ENCODE results near the gene ATP6V1B1.

GRCh38 chr2:70988151-70988550 is 52.5 kb downstream of the ATP6V1B1 start:
- TF ChIP-seq CREB1 (IDR thresholded peaks at IDR 0.05; ENCODE audit: low read depth) (no peak), YY1 (IDR thresholded peaks at IDR 0.05; ENCODE audit: low read depth) (no peak), RAD21 (IDR thresholded peaks at IDR 0.05; ENCODE audit: low read depth) (no peak), EP300 (IDR thresholded peaks at IDR 0.05; ENCODE audit: borderline replicate concordance) (no peak), EGR1 (IDR thresholded peaks at IDR 0.05) (no peak), NFIC (IDR thresholded peaks at IDR 0.05) (no peak), MAX (IDR thresholded peaks at IDR 0.05) (no peak), CEBPB (IDR thresholded peaks at IDR 0.05) (no peak), TCF12 (IDR thresholded peaks at IDR 0.05; ENCODE audit: low read depth) (no peak)
